Left lung (tissue), 10 donors: ENCODE results near the gene KCNC4. TPM values are rescaled to one million over a fixed set of nuclear protein-coding genes. Genes with fewer than 3 reads are reported as not detected.

Source experiments
- ATAC-seq: fragments of 200-7000 bp; cut with Tn5 transposase; one replicate; pipeline ENCODE4 v1.9.1; 2020; ENCODE audit warnings: moderate library complexity
- DNase-seq, 4 donors: peaks; one replicate each; pipeline ENCODE4 v3.0.0-alpha.2; 2013 to 2020
- H3K27ac ChIP-seq, 2 donors: fragments of 200-600 bp; sonication (generic) in 1 of 2; one replicate each; pipeline versions ENCODE4 v1.5.0 to v1.8.0; 2020 to 2021
- H3K27me3 ChIP-seq, 2 donors: fragments of 200-600 bp; sonication (generic) in 1 of 2; one replicate each; pipeline versions ENCODE4 v1.5.0 to v1.8.0; 2020 to 2021
- H3K36me3 ChIP-seq, 2 donors: fragments of 200-600 bp; sonication (generic) in 1 of 2; one replicate each; pipeline versions ENCODE4 v1.5.0 to v1.8.0; 2020 to 2021
- H3K4me1 ChIP-seq, 2 donors: fragments of 200-600 bp; one replicate each; pipeline ENCODE4 v1.8.0; 2021
- H3K4me3 ChIP-seq, 2 donors: fragments of 200-600 bp; sonication (generic) in 1 of 2; one replicate each; pipeline versions ENCODE4 v1.5.0 to v1.8.0; 2020 to 2021; ENCODE audit warnings: mild to moderate bottlenecking in 1 of 2
- H3K9me3 ChIP-seq, 2 donors: fragments of 200-600 bp; sonication (generic) in 1 of 2; one replicate each; pipeline versions ENCODE4 v1.5.0 to v1.8.0; 2020 to 2021
- intact Hi-C, 2 donors: fragments of 100-400 bp; cut with DNase I; formaldehyde crosslinking; loops; one replicate each; pipeline versions ENCODE4 v1.11.2 to v1.14.2; 2022
- polyA plus RNA-seq, 6 donors: library from polyadenylated mRNA; unstranded; fragments of 120-200 nt; gene quantifications; one replicate each; pipeline ENCODE4 v1.2.1, GENCODE V29; 2013; ENCODE audit not compliant: insufficient read length in 6 of 6
- total RNA-seq, 2 donors: library from RNA; stranded (reverse); fragmentation: NEBNext Ultra II Directional; extraction: Animal tissue kit (Norgen Biotek cat#: 25700); gene quantifications; one replicate each; pipeline ENCODE4 v1.2.1, GENCODE V29; 2021
- TF ChIP-seq, protein P1 (sequence below), 2 donors: fragments of 200-600 bp; sonication (generic) in 1 of 2; IDR thresholded peaks; one replicate each; pipeline versions ENCODE4 v1.5.0 to v1.8.0; 2021; ENCODE audit warnings: antibody characterized with exemption in 2 of 2
- donor health status: DM: no; HTN: yes; CAD: no.
- donor health status: DM: no; HTN: no; CAD: no.

The KCNC4 gene
- total and polyA plus RNA-seq, 8 donors: 7.7 to 16.3 (median 9.7) TPM

DNA sequence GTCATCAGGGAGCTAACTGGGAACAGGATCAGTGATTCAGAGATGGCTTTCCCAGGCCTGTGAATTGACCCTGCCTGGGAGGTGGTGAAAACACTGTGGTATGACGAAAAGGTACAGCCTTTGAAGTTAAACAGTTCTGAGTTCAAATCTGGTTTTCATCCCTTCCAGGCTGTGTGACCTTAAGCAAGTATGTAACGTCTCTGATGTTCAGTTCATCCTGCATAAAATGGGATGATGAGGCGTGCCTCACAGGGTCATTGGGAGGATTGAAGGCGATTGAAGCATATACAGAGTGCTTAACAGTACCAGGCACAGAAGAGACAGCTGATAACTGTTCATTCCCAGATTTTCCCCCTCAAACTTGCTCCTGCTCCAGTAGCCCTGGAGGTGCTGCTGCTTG, 11.0 kb downstream of the KCNC4 start:
- DNase-seq (no peak), ATAC-seq (no peak)
- TF ChIP-seq, protein P1, sequence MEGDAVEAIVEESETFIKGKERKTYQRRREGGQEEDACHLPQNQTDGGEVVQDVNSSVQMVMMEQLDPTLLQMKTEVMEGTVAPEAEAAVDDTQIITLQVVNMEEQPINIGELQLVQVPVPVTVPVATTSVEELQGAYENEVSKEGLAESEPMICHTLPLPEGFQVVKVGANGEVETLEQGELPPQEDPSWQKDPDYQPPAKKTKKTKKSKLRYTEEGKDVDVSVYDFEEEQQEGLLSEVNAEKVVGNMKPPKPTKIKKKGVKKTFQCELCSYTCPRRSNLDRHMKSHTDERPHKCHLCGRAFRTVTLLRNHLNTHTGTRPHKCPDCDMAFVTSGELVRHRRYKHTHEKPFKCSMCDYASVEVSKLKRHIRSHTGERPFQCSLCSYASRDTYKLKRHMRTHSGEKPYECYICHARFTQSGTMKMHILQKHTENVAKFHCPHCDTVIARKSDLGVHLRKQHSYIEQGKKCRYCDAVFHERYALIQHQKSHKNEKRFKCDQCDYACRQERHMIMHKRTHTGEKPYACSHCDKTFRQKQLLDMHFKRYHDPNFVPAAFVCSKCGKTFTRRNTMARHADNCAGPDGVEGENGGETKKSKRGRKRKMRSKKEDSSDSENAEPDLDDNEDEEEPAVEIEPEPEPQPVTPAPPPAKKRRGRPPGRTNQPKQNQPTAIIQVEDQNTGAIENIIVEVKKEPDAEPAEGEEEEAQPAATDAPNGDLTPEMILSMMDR (IDR thresholded peaks at IDR 0.05): no peak
- no peak overlapping the region for H3K4me3 ChIP-seq
- no peak overlapping the region for H3K27ac ChIP-seq
- H3K4me1 ChIP-seq: no peaks in the 10 kb centered on the region
- peaks cover 0 to 15% of the 10 kb centered on the region in 2 donors for H3K36me3 ChIP-seq
- intact Hi-C loops: no loop called here
- H3K9me3 ChIP-seq: no peaks in the 10 kb centered on the region
- H3K27me3 ChIP-seq: no peaks in the 10 kb centered on the region

DNA sequence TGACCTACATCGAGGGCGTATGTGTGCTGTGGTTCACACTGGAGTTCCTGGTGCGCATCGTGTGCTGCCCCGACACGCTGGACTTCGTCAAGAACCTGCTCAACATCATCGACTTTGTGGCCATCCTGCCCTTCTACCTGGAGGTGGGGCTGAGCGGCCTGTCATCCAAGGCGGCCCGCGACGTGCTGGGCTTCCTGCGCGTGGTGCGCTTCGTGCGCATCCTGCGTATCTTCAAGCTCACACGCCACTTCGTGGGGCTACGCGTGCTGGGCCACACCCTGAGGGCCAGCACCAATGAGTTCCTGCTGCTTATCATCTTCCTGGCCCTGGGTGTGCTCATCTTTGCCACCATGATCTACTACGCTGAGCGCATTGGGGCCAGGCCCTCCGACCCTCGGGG, 13.0 kb downstream of the KCNC4 start:
- Histone ChIP-seq H3K9me3 (no peaks in the 10 kb centered on the region), H3K27me3 (no peaks in the 10 kb centered on the region), H3K27ac (no peak overlapping the region), H3K4me3 (no peak overlapping the region), H3K4me1 (no peaks in the 10 kb centered on the region), H3K36me3 (peaks cover 0 to 20% of the 10 kb centered on the region in 2 donors)
- no peak for ATAC-seq
- no peak for DNase-seq
- TF ChIP-seq, protein P1 (IDR thresholded peaks at IDR 0.05): no peak
- intact Hi-C loops: no loop called here

DNA sequence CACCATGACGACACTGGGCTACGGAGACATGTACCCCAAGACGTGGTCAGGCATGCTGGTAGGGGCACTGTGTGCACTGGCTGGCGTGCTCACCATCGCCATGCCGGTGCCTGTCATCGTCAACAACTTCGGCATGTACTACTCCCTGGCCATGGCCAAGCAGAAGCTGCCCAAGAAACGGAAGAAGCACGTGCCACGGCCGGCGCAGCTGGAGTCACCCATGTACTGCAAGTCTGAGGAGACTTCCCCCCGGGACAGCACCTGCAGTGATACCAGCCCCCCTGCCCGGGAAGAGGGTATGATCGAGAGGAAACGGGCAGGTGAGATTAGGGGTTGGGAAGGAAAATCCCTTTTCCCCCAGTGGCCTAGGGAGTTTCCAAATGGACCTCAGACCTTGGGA, 13.5 kb downstream of the KCNC4 start:
- Histone ChIP-seq H3K27me3 (no peaks in the 10 kb centered on the region), H3K9me3 (no peaks in the 10 kb centered on the region), H3K36me3 (peaks cover 0 to 22% of the 10 kb centered on the region in 2 donors), H3K4me3 (no peak overlapping the region), H3K4me1 (no peaks in the 10 kb centered on the region), H3K27ac (no peak overlapping the region)
- no peak for ATAC-seq
- intact Hi-C loops: no loop called here
- TF ChIP-seq, protein P1 (IDR thresholded peaks at IDR 0.05): no peak
- no peak for DNase-seq

DNA sequence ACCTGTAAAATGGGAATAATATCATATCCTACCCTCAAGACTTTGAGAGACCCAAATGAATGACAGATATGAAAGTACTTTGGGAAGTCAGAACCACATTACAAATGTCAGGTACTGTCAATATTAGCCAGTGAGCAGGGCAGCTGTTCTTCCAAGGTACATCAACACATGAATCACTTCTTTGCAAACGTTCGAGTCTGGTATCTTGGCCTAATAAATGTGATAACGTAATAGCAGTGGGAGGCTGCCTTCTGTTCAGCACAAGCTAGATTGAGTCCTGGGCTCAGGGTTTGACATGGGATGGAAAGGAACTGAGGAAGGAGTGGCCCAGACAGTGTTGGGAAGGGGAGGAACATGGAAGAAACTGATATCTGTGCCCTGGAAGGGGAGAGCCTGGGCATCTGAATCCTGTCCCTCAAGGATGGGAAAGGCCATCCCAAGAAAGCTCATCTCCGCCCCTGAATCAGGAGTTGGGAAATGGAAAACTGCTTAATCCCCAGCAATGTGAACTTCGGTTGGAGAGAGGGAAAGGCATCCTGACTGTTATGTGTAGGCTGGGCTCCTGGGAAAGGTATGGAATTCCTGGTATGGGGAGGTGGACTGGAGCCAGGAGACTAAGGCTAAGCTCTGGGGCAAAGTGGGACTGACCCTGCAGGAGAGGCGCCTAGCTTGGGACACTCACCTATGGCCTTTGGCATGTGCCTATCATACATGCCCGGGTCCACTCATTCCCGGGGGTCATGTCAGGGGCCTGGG, 14.3 kb downstream of the KCNC4 start:
- TF ChIP-seq, protein P1 (IDR thresholded peaks at IDR 0.05): no peak
- peaks cover 0 to 29% of the 10 kb centered on the region in 2 donors for H3K36me3 ChIP-seq
- no peaks in the 10 kb centered on the region for H3K4me1 ChIP-seq
- no peak overlapping the region for H3K27ac ChIP-seq
- intact Hi-C loops: no loop called here
- no peaks in the 10 kb centered on the region for H3K27me3 ChIP-seq
- DNase-seq (no peak), ATAC-seq (no peak)
- no peak overlapping the region for H3K4me3 ChIP-seq
- no peaks in the 10 kb centered on the region for H3K9me3 ChIP-seq

DNA sequence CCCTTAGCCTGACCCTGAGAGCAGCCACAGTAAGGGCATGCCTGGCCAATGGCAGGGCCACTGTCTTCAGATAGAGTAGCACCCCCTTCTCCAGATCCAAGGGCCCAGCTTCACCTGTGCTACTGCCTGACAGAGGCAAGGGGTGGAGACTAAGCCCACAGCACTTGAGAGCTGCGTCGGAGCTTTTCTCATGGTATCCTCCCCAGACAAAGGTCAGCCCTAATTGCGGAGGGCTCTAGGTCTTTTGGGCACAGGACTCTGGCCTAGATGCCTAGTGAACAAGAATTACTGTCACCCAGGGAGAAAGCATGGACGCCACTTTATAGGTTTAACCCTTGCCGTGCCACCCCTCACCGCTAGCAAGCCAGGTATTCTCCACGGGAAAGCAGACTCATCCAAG, 15.1 kb downstream of the KCNC4 start:
- intact Hi-C loops: no loop called here
- no peak for DNase-seq

More for the DNA sequence above, 15.1 kb downstream of the KCNC4 start:
- H3K9me3 ChIP-seq: no peaks in the 10 kb centered on the region
- no peak overlapping the region for H3K27ac ChIP-seq
- no peaks in the 10 kb centered on the region for H3K27me3 ChIP-seq
- peaks cover 0 to 30% of the 10 kb centered on the region in 2 donors for H3K36me3 ChIP-seq
- TF ChIP-seq, protein P1 (IDR thresholded peaks at IDR 0.05): no peak
- no peak overlapping the region for H3K4me3 ChIP-seq
- ATAC-seq: no peak
- no peaks in the 10 kb centered on the region for H3K4me1 ChIP-seq
